GM12878 (cell line): ENCODE measurements around the gene CACTIN. TPM values are rescaled to one million over a fixed set of nuclear protein-coding genes. Genes with fewer than 3 reads are reported as not detected.

Experiments used
- ATAC-seq: fragments of 200-7000 bp; cut with Tn5 transposase; 3 replicates; pipeline ENCODE4 v1.9.1; 2020; ENCODE audit warnings: mild to moderate bottlenecking, moderate library complexity
- BruUV-seq: library from RNA; stranded (reverse); fragments of 400-500 nt; replicated peaks from 2 replicates; lab custom pipeline; 2021; lab: Mats Ljungman, UMichigan
- CTCF ChIA-PET: fragments of 300-600 bp; sonication (Branson Sonifier 250); formaldehyde crosslinking; extraction: SDS; loops from one replicate; lab custom pipeline; 2021; ENCODE audit warnings: inconsistent platforms; lab: Yijun Ruan, JAX
- POLR2A ChIA-PET: fragments of 350-600 bp; formaldehyde crosslinking; extraction: SDS; loops from one replicate; lab custom pipeline; 2021; ENCODE audit warnings: inconsistent platforms; lab: Charles Lee
- RAD21 ChIA-PET: fragments of 300-600 bp; sonication (Branson Sonifier 250); formaldehyde crosslinking; loops from one replicate; lab custom pipeline; 2023; ENCODE audit warnings: antibody characterized with exemption; ENCODE audit not compliant: unreplicated experiment; lab: Charles Lee
- SMC1A ChIA-PET: fragments of 300-600 bp; sonication (Branson Sonifier 250); formaldehyde crosslinking; loops from one replicate; lab custom pipeline; 2023; ENCODE audit not compliant: unreplicated experiment, uncharacterized antibody; lab: Charles Lee
- DNase-seq: peaks from one replicate; pipeline ENCODE4 v3.0.0-alpha.2; 2011; ENCODE audit warnings: low read depth, low spot score
- FAIRE-seq: peaks from 3 replicates; lab custom pipeline; 2011; peaks lifted over from hg19 to GRCh38; lab: Jason Lieb, UNC
- H2AFZ ChIP-seq: 2 replicates; pipeline ENCODE4 v1.6.0; 2011; ENCODE audit warnings: low read depth, low read length, control low read depth; ENCODE audit not compliant: control insufficient read depth
- H3K27ac ChIP-seq: 2 replicates; pipeline ENCODE4 v1.5.1; 2011; ENCODE audit warnings: control low read depth; ENCODE audit not compliant: control insufficient read depth, insufficient read depth
- H3K27me3 ChIP-seq, 2 experiments: replicated peaks in 1 of 2; 2 replicates each; pipeline versions ENCODE4 v1.6.0 to v1.6.1; 2011; ENCODE audit warnings: low read length in 1 of 2; ENCODE audit not compliant: control insufficient read depth in 2 of 2, insufficient read depth in 2 of 2
- H3K36me3 ChIP-seq, 2 experiments: 2 replicates each; pipeline ENCODE4 v1.5.1; 2011; ENCODE audit warnings: low read length in 1 of 2; ENCODE audit not compliant: control insufficient read depth in 2 of 2, insufficient read depth in 2 of 2
- H3K4me1 ChIP-seq: 2 replicates; pipeline ENCODE4 v1.6.1; 2011; ENCODE audit warnings: mild to moderate bottlenecking, low read length, moderate library complexity, mixed read lengths; ENCODE audit not compliant: control insufficient read depth, insufficient read depth
- H3K4me2 ChIP-seq: 2 replicates; pipeline ENCODE4 v1.6.0; 2011; ENCODE audit warnings: control low read depth; ENCODE audit not compliant: control insufficient read depth, insufficient read depth
- H3K4me3 ChIP-seq: fragments of 200-600 bp; sonication (generic); 2 replicates; pipeline ENCODE4 v1.5.1; 2016
- H3K79me2 ChIP-seq: 2 replicates; pipeline ENCODE4 v1.6.0; 2011; ENCODE audit warnings: low read length; ENCODE audit not compliant: control insufficient read depth, insufficient read depth
- H3K9ac ChIP-seq: 2 replicates; pipeline ENCODE4 v1.8.0; 2011; ENCODE audit warnings: low read length, control low read depth, mixed read lengths; ENCODE audit not compliant: control insufficient read depth, insufficient read depth
- H3K9me3 ChIP-seq: replicated peaks from 3 replicates; pipeline ENCODE4 v1.5.1; 2011; ENCODE audit warnings: mild to moderate bottlenecking, low read length; ENCODE audit not compliant: control insufficient read depth, insufficient read depth
- H4K20me1 ChIP-seq: 2 replicates; pipeline ENCODE4 v1.6.0; 2011; ENCODE audit not compliant: control insufficient read depth, insufficient read depth
- ASH2L ChIP-seq: fragments of 300-600, 200-600 bp; sonication (generic); IDR thresholded peaks from 2 replicates; pipeline ENCODE4 v1.6.1; 2017; ENCODE audit warnings: low read depth, mild to moderate bottlenecking, borderline replicate concordance
- CHD1 ChIP-seq: IDR thresholded peaks from 2 replicates; pipeline ENCODE4 v1.6.1; 2012; ENCODE audit warnings: low read depth, low read length, improper control_type of control experiment
- CREB1 ChIP-seq: IDR thresholded peaks from 2 replicates; pipeline ENCODE4 v1.6.1; 2012; ENCODE audit warnings: low read depth, mild to moderate bottlenecking, inconsistent platforms
- HDAC2 ChIP-seq: fragments of 200-600 bp; sonication (generic); IDR thresholded peaks from 2 replicates; pipeline ENCODE4 v1.6.1; 2017
- STAT3 ChIP-seq: IDR thresholded peaks from 2 replicates; pipeline ENCODE4 v1.6.1; 2011; ENCODE audit warnings: low read depth, low read length, improper control_type of control experiment
- SUPT20H ChIP-seq: IDR thresholded peaks from 2 replicates; pipeline ENCODE4 v1.6.1; 2011; ENCODE audit warnings: low read depth, mild to moderate bottlenecking, low read length, moderate library complexity, borderline replicate concordance; ENCODE audit not compliant: control insufficient read depth
- ZNF207 ChIP-seq: fragments of 450-650 bp; IDR thresholded peaks from 2 replicates; pipeline ENCODE4 v1.6.1; 2014; ENCODE audit warnings: antibody characterized with exemption, mild to moderate bottlenecking, borderline replicate concordance
- WGBS: methylation state at CpG from one replicate; pipeline ENCODE4 v1.1.6; 2016; ENCODE audit warnings: low lambda C conversion rate; ENCODE audit not compliant: insufficient replicate concordance, insufficient coverage; ENCODE audit errors: missing lambda C conversion rate; 5-methylcytosine and 5-hydroxymethylcytosine counted together
- in situ Hi-C: fragments of 300-500 bp; cut with MboI; formaldehyde crosslinking; loops from 9 replicates; pipeline ENCODE4 v1.14.3; 2018; ENCODE audit warnings: mixed read lengths
- intact Hi-C: fragments of 100-400 bp; cut with micrococcal nuclease; formaldehyde crosslinking; loops from one replicate; pipeline ENCODE4 v1.14.2; 2022; ENCODE audit not compliant: unreplicated experiment
- polyA plus RNA-seq, 11 experiments: library from polyadenylated mRNA; depleted of rRNA in 4 of 11; unstranded in 6 of 11; stranded (reverse) in 5 of 11; fragments of >200 nt; fragmentation: Nextera tagmentation in 4 of 11; fragmentation: Illumina TruSeq in 1 of 11; extraction: Ambion mirVana in 4 of 11; extraction: Trizol in 1 of 11; gene quantifications; 1 replicate in 1 of 11; 2 replicates in 10 of 11; pipeline versions ENCODE4 v1.2.1 to v1.2.3, GENCODE V29; 2011 to 2016; ENCODE audit warnings: inconsistent platforms in 2 of 11, missing spikeins in 2 of 11, low read depth in 1 of 11
- total RNA-seq, 4 experiments: library from RNA; depleted of rRNA in 3 of 4; stranded (reverse); fragments of >200 nt in 3 of 4; fragmentation: Illumina TruSeq in 1 of 4; extraction: Trizol in 1 of 4; gene quantifications; 2 replicates each; pipeline versions ENCODE4 v1.2.1 to v1.2.3, GENCODE V29; 2013 to 2021
- TF ChIP-seq, protein P1 (sequence below): fragments of 450-650 bp; conservative IDR thresholded peaks from 2 replicates; pipeline ENCODE4 v1.6.1; 2017; ENCODE audit warnings: mild to moderate bottlenecking, moderate library complexity
- TF ChIP-seq, protein P2 (sequence below): fragments of 450-650 bp; IDR thresholded peaks from 2 replicates; pipeline ENCODE4 v1.6.1; 2016; ENCODE audit warnings: mild to moderate bottlenecking
- TF ChIP-seq, protein P3 (sequence below): IDR thresholded peaks from 2 replicates; pipeline ENCODE4 v1.6.1; 2011; ENCODE audit warnings: mild to moderate bottlenecking, low read depth, low read length, moderate library complexity; ENCODE audit not compliant: insufficient replicate concordance

Gene CACTIN
- total and polyA plus RNA-seq, 10 of the 15 experiments (the other 5 are each of a cell fraction or from before 2014, with no cell fraction given) = 0.40 to 31.4 (median 12.5) TPM

GRCh38 chr19:3585301-3586126 is 41.1 kb downstream of the CACTIN start, which contains the start of gene GIPC3:
Gene GIPC3, plus strand, starts transcription at chr19:3585478. Its CDS starts 120 bp downstream, at chr19:3585598.
- RAD21 ChIA-PET = no interaction called here
- in situ Hi-C loops (no loop called here), intact Hi-C loops (no loop called here)
- H3K4me2 ChIP-seq = peak within 1 kb of the TSS; percentile 3; the same call in 1 of the 2 replicates
- H3K9me3 ChIP-seq = no peaks in the 10 kb centered on the region; the same call in 2 of the 3 replicates
- H2AFZ ChIP-seq = no peak within 1 kb of the TSS
- H3K79me2 ChIP-seq = no peaks in the 10 kb centered on the region
- peaks cover 0 to 2% of the 10 kb centered on the region in 2 experiments; a peak in 1 of 4 replicates for H3K27me3 ChIP-seq
- no peak within 1 kb of the TSS for H3K27ac ChIP-seq
- BruUV-seq = no TSS peak
- POLR2A ChIA-PET = no interaction called here
- no peak within 1 kb of the TSS for H3K4me3 ChIP-seq
- CTCF ChIA-PET = interaction anchor here (0.6 to 1.9 kb wide), 6 partner anchors 10 to 41 kb away, joined by 3 to 4 read pairs (median 3); no protein-coding TSS in a partner anchor
- FAIRE-seq = no peak
- no peaks in the 10 kb centered on the region for H3K36me3 ChIP-seq
- no peaks in the 10 kb centered on the region for H4K20me1 ChIP-seq
- 21% methylated on average over 46 of the region's 84 CpGs for WGBS
- no peak within 1 kb of the TSS for H3K9ac ChIP-seq
- ATAC-seq = no peak
- TF ChIP-seq, protein P1, sequence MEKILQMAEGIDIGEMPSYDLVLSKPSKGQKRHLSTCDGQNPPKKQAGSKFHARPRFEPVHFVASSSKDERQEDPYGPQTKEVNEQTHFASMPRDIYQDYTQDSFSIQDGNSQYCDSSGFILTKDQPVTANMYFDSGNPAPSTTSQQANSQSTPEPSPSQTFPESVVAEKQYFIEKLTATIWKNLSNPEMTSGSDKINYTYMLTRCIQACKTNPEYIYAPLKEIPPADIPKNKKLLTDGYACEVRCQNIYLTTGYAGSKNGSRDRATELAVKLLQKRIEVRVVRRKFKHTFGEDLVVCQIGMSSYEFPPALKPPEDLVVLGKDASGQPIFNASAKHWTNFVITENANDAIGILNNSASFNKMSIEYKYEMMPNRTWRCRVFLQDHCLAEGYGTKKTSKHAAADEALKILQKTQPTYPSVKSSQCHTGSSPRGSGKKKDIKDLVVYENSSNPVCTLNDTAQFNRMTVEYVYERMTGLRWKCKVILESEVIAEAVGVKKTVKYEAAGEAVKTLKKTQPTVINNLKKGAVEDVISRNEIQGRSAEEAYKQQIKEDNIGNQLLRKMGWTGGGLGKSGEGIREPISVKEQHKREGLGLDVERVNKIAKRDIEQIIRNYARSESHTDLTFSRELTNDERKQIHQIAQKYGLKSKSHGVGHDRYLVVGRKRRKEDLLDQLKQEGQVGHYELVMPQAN = no peak
- TF ChIP-seq CHD1 = no peak
- TF ChIP-seq ASH2L = no peak
- TF ChIP-seq SUPT20H = no peak
- TF ChIP-seq ZNF207 = no peak
- TF ChIP-seq, protein P2, sequence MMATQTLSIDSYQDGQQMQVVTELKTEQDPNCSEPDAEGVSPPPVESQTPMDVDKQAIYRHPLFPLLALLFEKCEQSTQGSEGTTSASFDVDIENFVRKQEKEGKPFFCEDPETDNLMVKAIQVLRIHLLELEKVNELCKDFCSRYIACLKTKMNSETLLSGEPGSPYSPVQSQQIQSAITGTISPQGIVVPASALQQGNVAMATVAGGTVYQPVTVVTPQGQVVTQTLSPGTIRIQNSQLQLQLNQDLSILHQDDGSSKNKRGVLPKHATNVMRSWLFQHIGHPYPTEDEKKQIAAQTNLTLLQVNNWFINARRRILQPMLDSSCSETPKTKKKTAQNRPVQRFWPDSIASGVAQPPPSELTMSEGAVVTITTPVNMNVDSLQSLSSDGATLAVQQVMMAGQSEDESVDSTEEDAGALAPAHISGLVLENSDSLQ = no peak
- no peak for TF ChIP-seq STAT3
- TF ChIP-seq CREB1 = no peak
- TF ChIP-seq HDAC2 = no peak
- TF ChIP-seq, protein P3, sequence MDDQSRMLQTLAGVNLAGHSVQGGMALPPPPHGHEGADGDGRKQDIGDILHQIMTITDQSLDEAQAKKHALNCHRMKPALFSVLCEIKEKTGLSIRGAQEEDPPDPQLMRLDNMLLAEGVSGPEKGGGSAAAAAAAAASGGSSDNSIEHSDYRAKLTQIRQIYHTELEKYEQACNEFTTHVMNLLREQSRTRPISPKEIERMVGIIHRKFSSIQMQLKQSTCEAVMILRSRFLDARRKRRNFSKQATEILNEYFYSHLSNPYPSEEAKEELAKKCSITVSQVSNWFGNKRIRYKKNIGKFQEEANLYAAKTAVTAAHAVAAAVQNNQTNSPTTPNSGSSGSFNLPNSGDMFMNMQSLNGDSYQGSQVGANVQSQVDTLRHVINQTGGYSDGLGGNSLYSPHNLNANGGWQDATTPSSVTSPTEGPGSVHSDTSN = no peak
- H3K4me1 ChIP-seq = no peaks in the 10 kb centered on the region
- SMC1A ChIA-PET = no interaction called here
- DNase-seq = no peak
